Stimulated activated CD4-positive, alpha-beta T cell treated with anti-CD3 and anti-CD28 coated beads, TNF-alpha, amount 100 ng/mL, for 48 hours (primary cell): ENCODE results near the gene SLC29A4.
"Not testable (repeated sequence)": the region's sequence is repeated elsewhere in the genome, so short reads cannot be mapped to it uniquely, and the experiment has no call there.

Experiments
- DNase-seq, 3 donors: peaks; one replicate each; pipeline ENCODE4 v3.0.0-alpha.2; 2020; ENCODE audit warnings: low read depth in 3 of 3

SLC29A4 gene

GRCh38 chr7:5274441-5274840 lies 8.3 kb upstream of the SLC29A4 start:
- no peak for DNase-seq

- DNase-seq: not testable (repeated sequence)
Measured at GRCh38 chr7:5274985-5275431, 7.7 kb upstream of the SLC29A4 start.

GRCh38 chr7:5275510-5275909 lies 7.2 kb upstream of the SLC29A4 start:
- not testable (repeated sequence) for DNase-seq

- DNase-seq: not testable (repeated sequence)
Measured at GRCh38 chr7:5276123-5276522, 6.6 kb upstream of the SLC29A4 start.

GRCh38 chr7:5276611-5277010 lies 6.1 kb upstream of the SLC29A4 start:
- no peak for DNase-seq

- no peak for DNase-seq
Measured at GRCh38 chr7:5278766-5279165, 4.0 kb upstream of the SLC29A4 start.

GRCh38 chr7:5279734-5280133 lies 3.0 kb upstream of the SLC29A4 start:
- no peak for DNase-seq

GRCh38 chr7:5281598-5282500 lies 894 bp upstream of the SLC29A4 start:
- not testable (repeated sequence) for DNase-seq

GRCh38 chr7:5283421-5284303 lies 919 bp downstream of the SLC29A4 start:
- DNase-seq: no peak

- no peak for DNase-seq
Measured at GRCh38 chr7:5284304-5285281, 1.9 kb downstream of the SLC29A4 start.

GRCh38 chr7:5286933-5287332 lies 4.2 kb downstream of the SLC29A4 start:
- DNase-seq: no peak

GRCh38 chr7:5287373-5287772 lies 4.6 kb downstream of the SLC29A4 start:
- DNase-seq: not testable (repeated sequence)

- no peak for DNase-seq
Measured at GRCh38 chr7:5287802-5288201, 5.1 kb downstream of the SLC29A4 start.

- DNase-seq: not testable (repeated sequence)
Measured at GRCh38 chr7:5288560-5288959, 5.8 kb downstream of the SLC29A4 start.

GRCh38 chr7:5289355-5289754 lies 6.6 kb downstream of the SLC29A4 start:
- DNase-seq: no peak

GRCh38 chr7:5291301-5291700 lies 8.6 kb downstream of the SLC29A4 start:
- DNase-seq: no peak

- DNase-seq: not testable (repeated sequence)
Measured at GRCh38 chr7:5291711-5292335, 9.1 kb downstream of the SLC29A4 start.

- DNase-seq: no peak
Measured at GRCh38 chr7:5294169-5294987, 11.6 kb downstream of the SLC29A4 start.

- DNase-seq: no peak
Measured at GRCh38 chr7:5295039-5296014, 12.6 kb downstream of the SLC29A4 start.
